ENCODE data around the gene ADCY7. TPM values are rescaled to one million over a fixed set of nuclear protein-coding genes. Genes with fewer than 3 reads are reported as not detected.
"Not testable (repeated sequence)": the region's sequence is repeated elsewhere in the genome, so short reads cannot be mapped to it uniquely, and the experiment has no call there.

ADCY7 gene
- total RNA-seq, 1 donor from 2014 or later, result 11.7 TPM

DNA sequence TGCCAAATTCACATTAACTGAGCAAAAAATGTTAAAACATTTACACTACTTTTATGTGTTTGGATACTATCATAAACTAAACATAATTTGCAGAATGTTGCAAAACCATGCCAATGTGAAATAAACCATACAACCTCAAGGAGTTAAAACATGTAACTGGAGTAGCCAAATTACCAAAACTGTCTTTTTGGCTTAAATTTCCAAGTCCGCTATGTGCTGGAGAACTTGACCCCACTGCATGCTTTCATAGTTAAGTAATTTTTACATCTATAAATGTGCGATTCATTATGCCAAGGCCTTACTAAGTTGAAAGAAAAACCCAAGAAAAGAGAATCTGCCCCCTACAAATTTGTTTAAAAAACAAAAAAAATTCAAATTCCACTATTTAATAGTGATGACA lies 74.2 kb downstream of the ADCY7 start:
- ATAC-seq, result no peak
- intact Hi-C loops (cut with DNase I), result no loop called here
- no peak for DNase-seq (ENCODE audit: missing footprints)

GRCh38 chr16:50343566-50343965 lies 77.2 kb downstream of the ADCY7 start:
- DNase-seq (ENCODE audit: missing footprints); ATAC-seq; intact Hi-C loops (cut with DNase I): not testable (repeated sequence)

- intact Hi-C loops (cut with DNase I); ATAC-seq; DNase-seq (ENCODE audit: missing footprints): not testable (repeated sequence)
Observed at GRCh38 chr16:50345210-50345609, 78.9 kb downstream of the ADCY7 start.

GRCh38 chr16:50351116-50351515 lies 84.8 kb downstream of the ADCY7 start:
- no peak for DNase-seq (ENCODE audit: missing footprints)
- no peak for ATAC-seq
- intact Hi-C loops (cut with DNase I), result loop anchor here (5.0 kb wide), 1 partner anchor 319 kb away; no protein-coding TSS in a partner anchor

- no peak for DNase-seq (ENCODE audit: missing footprints)
- intact Hi-C loops (cut with DNase I), result loop anchor here (5.0 kb wide), 1 partner anchor 320 kb away; no protein-coding TSS in a partner anchor
- no peak for ATAC-seq
Observed at GRCh38 chr16:50351952-50352351, 85.6 kb downstream of the ADCY7 start.

DNA sequence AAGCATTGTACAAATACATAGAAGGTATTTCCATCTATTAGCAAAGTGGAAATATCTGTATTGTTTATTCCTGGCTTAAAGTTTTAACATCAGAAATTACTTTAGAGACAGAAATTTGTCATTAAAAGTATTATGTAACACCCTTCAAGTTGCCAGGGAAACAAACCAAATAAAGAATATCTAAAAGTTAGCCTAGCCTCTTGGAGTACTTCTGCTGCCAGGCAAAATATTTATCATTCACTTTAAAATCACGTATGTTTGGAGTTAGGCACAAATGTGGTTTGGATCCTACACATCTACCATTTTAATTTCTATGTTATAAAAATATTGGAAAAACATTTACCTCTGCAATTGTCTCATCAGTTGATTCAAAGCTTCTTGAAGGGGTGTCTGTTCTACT lies 87.7 kb downstream of the ADCY7 start:
- DNase-seq (ENCODE audit: missing footprints) (no peak), ATAC-seq (no peak)
- intact Hi-C loops (cut with DNase I), result loop anchor here (5.0 kb wide), 1 partner anchor 322 kb away; no protein-coding TSS in a partner anchor

DNA sequence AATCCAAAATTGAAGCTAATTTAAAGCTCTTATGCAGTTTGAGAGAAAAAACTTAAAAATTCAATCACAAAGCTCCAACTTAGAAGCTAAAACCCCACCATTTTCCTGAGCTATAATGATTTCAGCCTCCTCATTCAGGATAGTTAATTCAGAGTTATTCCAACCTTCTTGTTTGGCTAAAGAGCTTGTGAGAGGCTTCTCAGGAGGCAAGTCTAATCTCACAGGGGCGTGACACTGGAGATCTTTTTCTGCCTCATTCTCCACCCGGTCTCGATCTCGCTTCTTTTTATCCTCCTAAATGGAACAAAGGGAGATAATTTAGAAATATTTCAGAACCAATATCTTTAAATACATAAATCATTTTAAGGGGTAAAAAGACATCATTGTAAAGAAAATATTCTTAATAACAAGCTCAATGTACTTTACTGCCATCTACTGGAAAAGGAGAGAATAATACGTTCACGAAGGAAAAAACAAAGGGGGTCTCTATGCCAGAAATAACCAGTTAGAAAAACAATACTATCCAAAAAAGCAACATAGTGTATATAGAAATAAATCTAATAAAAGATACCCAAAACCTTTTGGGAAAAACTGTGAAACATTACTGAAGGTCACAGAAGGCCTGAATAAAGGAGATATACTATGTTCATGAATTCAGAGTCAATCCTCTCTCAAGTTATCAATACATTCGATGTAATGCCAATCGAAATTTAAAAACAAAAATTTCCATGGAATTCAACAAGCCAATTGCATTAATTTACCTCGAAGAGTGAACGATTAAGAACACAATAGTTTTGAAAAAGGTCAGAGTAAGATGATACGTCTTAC lies 88.5 kb downstream of the ADCY7 start:
- intact Hi-C loops (cut with DNase I), result loop anchor here (5.0 kb wide), 2 partner anchors 143 to 323 kb away; no protein-coding TSS in a partner anchor
- DNase-seq (ENCODE audit: missing footprints) (no peak), ATAC-seq (no peak)

- DNase-seq (ENCODE audit: missing footprints), result no peak
- ATAC-seq, result no peak
- intact Hi-C loops (cut with DNase I), result loop anchor here (5.0 to 10.0 kb wide), 2 partner anchors 147 to 385 kb away; partner anchors contain the start of gene CYLD
Observed at GRCh38 chr16:50359626-50360025, 93.3 kb downstream of the ADCY7 start.

- intact Hi-C loops (cut with DNase I), result loop anchor here (10.0 kb wide), 1 partner anchor 385 kb away; the partner anchor contains the start of gene CYLD
- DNase-seq (ENCODE audit: missing footprints), result no peak
- ATAC-seq, result no peak
Observed at GRCh38 chr16:50360033-50360778, 93.9 kb downstream of the ADCY7 start.

DNA sequence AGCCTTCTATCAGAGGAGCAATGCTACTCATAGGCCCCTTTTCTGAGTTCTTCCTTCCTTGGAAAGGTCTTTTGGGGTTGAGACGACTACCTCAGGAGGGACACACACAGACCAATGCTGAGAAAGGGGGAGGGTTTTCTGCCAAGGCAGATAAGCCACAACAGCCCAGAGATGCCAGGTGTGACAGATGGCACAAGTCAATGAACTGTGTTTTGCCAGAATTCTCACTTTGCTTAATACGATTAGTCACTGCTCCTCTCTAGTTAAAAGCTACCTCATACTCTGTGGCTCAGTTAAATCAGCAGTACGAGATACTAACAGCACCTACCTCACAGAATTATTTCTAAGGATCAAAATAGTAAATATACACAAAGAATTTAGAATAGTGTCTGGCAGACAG lies 94.4 kb downstream of the ADCY7 start:
- ATAC-seq (no peak), DNase-seq (ENCODE audit: missing footprints) (no peak)
- intact Hi-C loops (cut with DNase I), result loop anchor here (10.0 kb wide), 1 partner anchor 384 kb away; the partner anchor contains the start of gene CYLD

GRCh38 chr16:50363656-50364055 lies 97.3 kb downstream of the ADCY7 start:
- DNase-seq (ENCODE audit: missing footprints), result no peak
- intact Hi-C loops (cut with DNase I), result loop anchor here (10.0 kb wide), 1 partner anchor 381 kb away; the partner anchor contains the start of gene CYLD
- ATAC-seq, result no peak

DNA sequence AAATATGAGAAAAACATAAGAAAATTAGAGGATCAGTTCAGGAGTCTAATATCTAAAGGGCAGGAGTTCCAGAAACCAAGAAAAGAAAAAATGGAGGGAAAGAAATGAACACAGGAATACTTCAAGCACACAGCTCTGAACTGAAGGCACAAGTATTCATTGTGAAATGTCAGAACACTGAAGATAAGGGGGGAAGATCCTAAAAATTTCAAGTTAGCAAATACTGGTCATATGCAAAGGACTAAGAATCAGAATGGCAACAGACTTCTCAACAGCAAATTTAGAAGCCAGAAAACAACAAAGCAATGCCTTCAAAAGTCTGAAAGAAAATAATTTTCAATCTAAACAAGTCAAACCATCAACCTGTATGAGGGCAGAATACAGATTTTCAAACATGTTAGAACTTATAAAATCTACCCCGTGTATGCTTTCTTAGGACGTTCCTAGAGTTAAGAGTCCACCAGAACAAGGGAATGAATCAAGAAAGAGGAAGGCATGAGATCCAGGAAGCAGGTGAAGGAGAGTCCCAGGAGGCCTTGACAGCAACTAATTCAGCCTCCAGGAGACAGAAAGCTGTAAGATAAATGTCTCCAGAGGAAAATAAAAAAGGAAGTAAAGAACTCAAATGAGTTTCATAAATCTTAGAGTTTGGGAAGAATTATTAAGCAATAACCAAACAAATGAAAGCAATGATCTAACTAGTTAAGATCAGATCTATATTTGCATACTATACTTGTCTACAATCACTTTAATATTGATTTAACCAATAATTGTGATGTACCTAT lies 99.6 kb downstream of the ADCY7 start:
- DNase-seq (ENCODE audit: missing footprints), result no peak
- ATAC-seq, result no peak
- intact Hi-C loops (cut with DNase I), result loop anchor here (10.0 kb wide), 1 partner anchor 379 kb away; the partner anchor contains the start of gene CYLD

Small RNAs within 50 kb of the gene (microRNA-seq; reads per million reads assigned to microRNA genes)
- gene MIR6771, result not detected

Other genes starting within 250 kb of the ADCY7 start
- gene CNEP1R1, start 241.3 kb upstream of the ADCY7 start, total RNA-seq, result 18.5 TPM
- 10.1 TPM for gene HEATR3, start 200.6 kb upstream of the ADCY7 start, total RNA-seq
- 7.8 TPM for gene TENT4B, start 113.2 kb upstream of the ADCY7 start, total RNA-seq
- gene BRD7, start 102.4 kb downstream of the ADCY7 start, total RNA-seq, result 46.6 TPM